Neural progenitor cell (in vitro differentiated cells): ENCODE results near the gene ZNF518B. TPM values are rescaled to one million over a fixed set of nuclear protein-coding genes. Genes with fewer than 3 reads are reported as not detected.
"Not testable (repeated sequence)": the region's sequence is repeated elsewhere in the genome, so short reads cannot be mapped to it uniquely, and the experiment has no call there.

Experiments used
- DNase-seq: peaks from one replicate; pipeline ENCODE4 v3.0.0-alpha.2; 2016; ENCODE audit warnings: low spot score
- H2AFZ ChIP-seq: fragments of 200-600 bp; sonication (generic); replicated peaks from 2 replicates; pipeline ENCODE4 v1.6.1; 2016; ENCODE audit warnings: antibody characterized with exemption
- H3F3A ChIP-seq: fragments of 200-600 bp; sonication (generic); 2 replicates; pipeline ENCODE4 v1.6.1; 2016; ENCODE audit warnings: antibody characterized with exemption, low read depth
- H3K27ac ChIP-seq: fragments of 200-600 bp; sonication (generic); 2 replicates; pipeline ENCODE4 v1.5.1; 2016; ENCODE audit warnings: mild to moderate bottlenecking
- H3K27me3 ChIP-seq: fragments of 200-600 bp; sonication (generic); 2 replicates; pipeline ENCODE4 v1.6.1; 2016; ENCODE audit warnings: mild to moderate bottlenecking, moderate library complexity
- H3K36me3 ChIP-seq: fragments of 200-600 bp; sonication (generic); 2 replicates; pipeline ENCODE4 v1.5.1; 2016
- H3K4me1 ChIP-seq: fragments of 200-600 bp; sonication (generic); 2 replicates; pipeline ENCODE4 v1.6.1; 2016; ENCODE audit warnings: mixed run types
- H3K4me2 ChIP-seq: fragments of 200-600 bp; sonication (generic); 2 replicates; pipeline ENCODE4 v1.6.1; 2016
- H3K4me3 ChIP-seq: fragments of 200-600 bp; sonication (generic); 2 replicates; pipeline ENCODE4 v1.5.1; 2016
- H3K79me2 ChIP-seq: fragments of 200-600 bp; sonication (generic); 2 replicates; pipeline ENCODE4 v1.6.1; 2016; ENCODE audit warnings: low read depth
- H3K9ac ChIP-seq: fragments of 200-600 bp; sonication (generic); 2 replicates; pipeline ENCODE4 v1.6.1; 2016
- H3K9me3 ChIP-seq: fragments of 200-600 bp; sonication (generic); 2 replicates; pipeline ENCODE4 v1.5.1; 2016; ENCODE audit warnings: low read depth
- H4K20me1 ChIP-seq: fragments of 200-600 bp; sonication (generic); 2 replicates; pipeline ENCODE4 v1.6.1; 2016; ENCODE audit warnings: low read depth
- H3K27ac Mint-ChIP-seq: 3 replicates; pipeline ENCODE4 v1.8.0; 2021; ENCODE audit warnings: mixed read lengths
- H3K27me3 Mint-ChIP-seq: 2 replicates; pipeline ENCODE4 v1.8.0; 2022; ENCODE audit warnings: low read depth, mild to moderate bottlenecking, inconsistent platforms, moderate library complexity, mixed read lengths; ENCODE audit not compliant: insufficient read depth
- H3K36me3 Mint-ChIP-seq: 3 replicates; pipeline ENCODE4 v1.8.0; 2021; ENCODE audit warnings: mixed read lengths
- H3K4me1 Mint-ChIP-seq: 3 replicates; pipeline ENCODE4 v1.8.0; 2021; ENCODE audit warnings: mixed read lengths
- H3K4me3 Mint-ChIP-seq: 3 replicates; pipeline ENCODE4 v1.8.0; 2021; ENCODE audit warnings: mild to moderate bottlenecking, moderate library complexity, mixed read lengths
- H3K9me3 Mint-ChIP-seq: 3 replicates; pipeline ENCODE4 v1.8.0; 2020; ENCODE audit warnings: mixed read lengths
- CTCF ChIP-seq: fragments of 200-600 bp; sonication (generic); IDR thresholded peaks from 2 replicates; pipeline ENCODE4 v1.5.1; 2017; ENCODE audit warnings: antibody characterized with exemption, mild to moderate bottlenecking
- EZH2 ChIP-seq: fragments of 200-600 bp; sonication (generic); IDR thresholded peaks from 2 replicates; pipeline ENCODE4 v1.6.1; 2017; ENCODE audit warnings: antibody characterized with exemption, mild to moderate bottlenecking, moderate library complexity
- EZH2phosphoT487 ChIP-seq: fragments of 200-600 bp; sonication (generic); IDR thresholded peaks from 2 replicates; pipeline ENCODE4 v1.6.1; 2017; ENCODE audit warnings: antibody characterized with exemption
- total RNA-seq: library from RNA; depleted of rRNA; stranded (reverse); fragments of >200 nt; gene quantifications from 2 replicates; pipeline ENCODE4 v1.2.3, GENCODE V29; 2015; ENCODE audit warnings: low replicate concordance

ZNF518B gene
- total RNA-seq, 1 donor from 2014 or later: 158 TPM

DNA sequence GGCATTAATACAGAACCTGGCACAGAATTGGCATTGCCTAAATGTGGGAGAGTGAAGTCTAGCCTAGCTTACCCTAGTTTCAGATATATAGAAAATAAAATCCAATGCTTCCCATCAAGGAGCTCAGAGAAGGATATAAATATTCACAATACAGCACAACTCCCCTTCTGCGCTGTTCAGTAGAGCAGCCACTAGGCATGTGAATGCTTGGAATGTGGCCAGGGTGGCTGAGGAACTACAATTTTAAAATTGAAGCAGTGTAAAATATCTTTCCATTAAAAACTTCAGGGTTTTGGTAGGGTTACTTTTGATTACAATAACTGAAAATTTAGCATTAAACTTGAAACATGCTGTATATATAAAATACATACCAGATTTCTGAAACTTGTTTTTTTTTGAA, 19.5 kb downstream of the ZNF518B start:
- H3K36me3 Mint-ChIP-seq: peaks cover 19% of the 10 kb centered on the region
- H3K27me3 Mint-ChIP-seq: peaks cover 2% of the 10 kb centered on the region

GRCh38 chr4:10427680-10428079, 29.5 kb downstream of the ZNF518B start:
- H3F3A ChIP-seq, H3K9ac ChIP-seq, H3K4me2 ChIP-seq, H3K27me3 Mint-ChIP-seq, H3K36me3 ChIP-seq, H3K4me3 Mint-ChIP-seq, H3K27me3 ChIP-seq, H3K9me3 ChIP-seq, DNase-seq, H3K4me3 ChIP-seq, H3K4me1 ChIP-seq, H3K36me3 Mint-ChIP-seq, H4K20me1 ChIP-seq, H3K4me1 Mint-ChIP-seq, H3K9me3 Mint-ChIP-seq, H2AFZ ChIP-seq, H3K27ac ChIP-seq, H3K27ac Mint-ChIP-seq, H3K79me2 ChIP-seq: not testable (repeated sequence)

More for the DNA sequence above, 19.5 kb downstream of the ZNF518B start:
- Histone ChIP-seq H3K27me3 (no peaks in the 10 kb centered on the region), H3K27ac (no peak overlapping the region), H3K4me2 (no peak overlapping the region), H4K20me1 (no peaks in the 10 kb centered on the region), H3K9me3 (no peaks in the 10 kb centered on the region), H3K36me3 (no peaks in the 10 kb centered on the region), H3K79me2 (no peaks in the 10 kb centered on the region), H3K4me3 (no peak overlapping the region), H2AFZ (no peak overlapping the region), H3K4me1 (no peaks in the 10 kb centered on the region), H3K9ac (no peak overlapping the region), H3F3A (no peaks in the 10 kb centered on the region)
- TF ChIP-seq CTCF: no peak
- no peak for TF ChIP-seq EZH2phosphoT487
- TF ChIP-seq EZH2: no peak
- DNase-seq: no peak
- peaks cover 15% of the 10 kb centered on the region for H3K9me3 Mint-ChIP-seq
- no peak overlapping the region for H3K27ac Mint-ChIP-seq
- H3K4me1 Mint-ChIP-seq: no peaks in the 10 kb centered on the region
- H3K4me3 Mint-ChIP-seq: no peak overlapping the region

DNA sequence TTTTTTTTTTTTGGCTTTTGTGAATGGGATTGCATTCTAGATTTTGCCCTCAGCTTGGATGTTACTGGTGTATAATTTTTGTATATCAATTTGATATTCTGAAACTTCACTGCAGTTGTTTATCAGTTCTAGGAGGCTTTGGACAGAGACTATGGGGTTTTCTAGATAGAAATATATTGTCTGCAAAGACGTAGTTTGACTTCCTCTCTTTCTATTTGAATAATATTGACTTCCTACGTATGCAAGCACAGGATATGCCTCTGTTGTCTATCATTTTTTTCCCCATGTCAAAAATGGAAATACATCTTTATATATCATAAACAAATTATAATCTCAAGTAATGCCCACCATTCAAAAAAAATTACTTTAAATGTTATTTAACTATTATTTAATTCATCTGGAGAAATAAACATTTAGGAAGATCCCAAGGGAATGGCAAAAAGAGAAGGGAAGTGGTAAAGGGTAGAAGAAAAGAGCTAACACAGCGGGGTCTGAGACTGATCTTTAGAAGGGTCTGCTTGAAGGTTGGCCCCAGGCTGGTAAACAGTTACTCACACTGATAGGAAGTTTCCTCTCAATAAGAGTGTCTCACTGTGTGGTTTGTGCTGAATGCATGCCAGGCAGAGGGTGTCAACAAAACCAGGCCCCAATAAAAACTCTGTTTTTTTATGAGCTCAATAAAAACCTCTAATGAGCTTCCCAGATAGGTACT, 35.7 kb downstream of the ZNF518B start:
- Mint-ChIP-seq H3K27me3 (no peaks in the 10 kb centered on the region), H3K9me3 (peaks cover 10% of the 10 kb centered on the region), H3K4me1 (no peaks in the 10 kb centered on the region), H3K36me3 (no peaks in the 10 kb centered on the region), H3K4me3 (no peak overlapping the region), H3K27ac (no peak overlapping the region)
- Histone ChIP-seq H3K4me1 (no peaks in the 10 kb centered on the region), H3K36me3 (no peaks in the 10 kb centered on the region), H2AFZ (no peak overlapping the region), H3K9ac (no peak overlapping the region), H3K9me3 (no peaks in the 10 kb centered on the region), H3K79me2 (no peaks in the 10 kb centered on the region), H3F3A (no peaks in the 10 kb centered on the region), H3K27me3 (no peaks in the 10 kb centered on the region), H3K27ac (no peak overlapping the region), H3K4me2 (no peak overlapping the region), H3K4me3 (no peak overlapping the region), H4K20me1 (no peaks in the 10 kb centered on the region)
- TF ChIP-seq EZH2phosphoT487 (no peak), CTCF (no peak), EZH2 (no peak)
- no peak for DNase-seq

DNA sequence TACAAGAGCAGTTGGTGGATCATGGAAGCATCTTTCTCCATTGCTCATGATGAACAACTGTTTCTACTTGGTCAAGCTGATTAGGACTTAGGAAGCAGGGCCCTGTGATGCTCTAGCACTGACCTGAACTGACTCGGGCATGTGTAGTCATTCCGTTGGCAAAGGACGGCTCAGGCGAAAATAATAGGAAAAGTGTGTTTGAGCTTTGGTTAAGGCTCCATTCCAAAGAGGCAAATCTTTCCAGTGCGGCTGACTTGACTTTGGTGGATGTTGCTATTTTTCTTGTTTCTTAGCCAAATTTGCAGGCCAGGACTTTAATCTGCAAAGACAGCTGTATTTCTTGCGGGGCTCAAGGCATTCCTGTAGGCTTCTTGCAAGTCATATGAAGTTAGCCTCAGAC, 39.5 kb downstream of the ZNF518B start:
- no peaks in the 10 kb centered on the region for H3K4me1 Mint-ChIP-seq
- Histone ChIP-seq H2AFZ (no peak overlapping the region), H3K27ac (no peak overlapping the region), H3K27me3 (no peaks in the 10 kb centered on the region), H3K4me2 (no peak overlapping the region), H3K4me3 (no peak overlapping the region), H3K9me3 (no peaks in the 10 kb centered on the region), H3K9ac (no peak overlapping the region), H3K36me3 (no peaks in the 10 kb centered on the region), H3K79me2 (no peaks in the 10 kb centered on the region), H3K4me1 (no peaks in the 10 kb centered on the region), H3F3A (no peaks in the 10 kb centered on the region), H4K20me1 (no peaks in the 10 kb centered on the region)
- DNase-seq: no peak
- no peaks in the 10 kb centered on the region for H3K36me3 Mint-ChIP-seq
- TF ChIP-seq EZH2: no peak
- TF ChIP-seq EZH2phosphoT487: no peak
- TF ChIP-seq CTCF: no peak
- no peak overlapping the region for H3K4me3 Mint-ChIP-seq
- H3K27ac Mint-ChIP-seq: no peak overlapping the region
- H3K27me3 Mint-ChIP-seq: no peaks in the 10 kb centered on the region
- H3K9me3 Mint-ChIP-seq: peaks cover 5% of the 10 kb centered on the region
